HG02588 (cell line): ENCODE results near the gene SERINC5.
"Not testable (repeated sequence)": the region's sequence is repeated elsewhere in the genome, so short reads cannot be mapped to it uniquely, and the experiment has no call there.

ENCODE experiments used
- ATAC-seq: cut with Tn5 transposase; IDR thresholded peaks from one replicate; pipeline ENCODE4 v1.9.1; 2021; ENCODE audit warnings: mild to moderate bottlenecking, moderate library complexity; ENCODE audit not compliant: unreplicated experiment

Gene SERINC5

DNA sequence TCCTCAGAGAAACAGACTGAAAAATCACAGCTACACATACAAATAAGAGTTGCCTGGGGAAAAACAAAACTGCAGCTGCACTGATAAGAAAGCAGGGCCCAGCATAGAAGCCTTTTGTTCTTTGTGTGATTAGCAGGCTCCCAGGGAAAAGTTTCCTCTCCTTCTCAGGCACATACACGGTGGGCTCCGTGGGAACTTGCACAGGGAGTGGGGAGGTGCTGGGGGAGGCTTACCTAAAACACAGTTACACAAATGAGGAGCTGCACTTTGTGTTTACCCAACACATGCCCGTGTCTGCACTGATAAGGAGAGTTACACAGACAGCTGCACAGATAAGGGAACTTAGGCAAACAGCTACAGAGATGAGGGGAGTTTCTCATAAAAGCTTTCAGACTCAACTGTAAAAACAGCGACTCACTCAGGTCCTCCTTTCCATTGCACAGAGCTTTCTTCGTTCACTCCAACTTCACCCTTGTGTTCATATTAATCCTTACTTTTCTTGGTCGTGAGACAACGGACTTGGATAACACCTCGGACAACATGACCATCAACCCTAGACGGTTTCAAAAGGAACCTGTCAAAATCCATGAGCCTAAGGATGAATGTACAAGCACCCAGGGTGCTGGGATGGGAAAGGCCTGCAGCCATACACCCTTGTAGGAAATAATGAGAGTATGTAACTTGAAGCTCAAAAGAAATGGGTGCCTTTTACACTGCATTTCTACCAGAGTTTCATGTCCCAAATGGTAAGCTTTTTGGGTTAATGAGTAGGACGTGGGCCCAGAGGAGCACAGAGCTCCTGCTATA lies 50.8 kb downstream of the SERINC5 start:
- ATAC-seq, result no peak

DNA sequence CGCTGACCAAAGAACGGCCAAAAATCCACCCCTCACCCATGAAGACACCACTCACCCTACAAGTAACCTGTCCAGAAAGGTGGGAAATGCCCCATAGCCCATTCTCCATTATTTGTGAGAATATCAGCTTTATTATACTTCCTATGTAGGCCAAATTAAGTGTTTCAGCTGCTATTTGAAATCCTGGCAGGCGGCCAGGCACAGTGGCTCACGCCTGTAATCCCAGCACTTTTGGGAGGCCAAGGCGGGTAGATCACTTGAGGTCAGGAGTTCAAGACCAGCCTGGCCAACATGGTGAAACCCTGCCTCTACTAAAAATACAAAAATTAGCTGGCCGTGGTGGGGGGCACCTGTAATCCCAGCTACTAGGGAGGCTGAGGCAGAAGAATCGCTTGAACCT lies 54.1 kb downstream of the SERINC5 start:
- ATAC-seq, result not testable (repeated sequence)

DNA sequence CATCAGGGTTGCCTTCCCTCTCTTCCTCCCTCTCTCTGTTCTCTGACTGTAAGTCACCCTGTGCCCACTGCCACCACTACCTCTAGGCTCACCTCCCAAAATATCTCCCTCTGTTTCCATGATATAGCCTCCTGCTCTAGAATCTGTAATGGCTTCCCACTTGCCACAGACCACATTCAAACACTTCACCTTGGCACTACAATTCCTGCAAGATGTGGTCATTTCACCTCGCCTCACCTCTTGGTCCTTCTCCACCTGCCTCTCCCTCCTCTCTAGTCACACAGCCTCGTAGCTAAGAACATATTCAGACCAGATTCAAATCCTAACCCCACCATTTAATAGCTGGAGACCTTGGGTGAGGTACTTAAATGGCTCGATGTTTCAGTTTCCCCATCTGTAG lies 56.9 kb downstream of the SERINC5 start:
- no peak for ATAC-seq

DNA sequence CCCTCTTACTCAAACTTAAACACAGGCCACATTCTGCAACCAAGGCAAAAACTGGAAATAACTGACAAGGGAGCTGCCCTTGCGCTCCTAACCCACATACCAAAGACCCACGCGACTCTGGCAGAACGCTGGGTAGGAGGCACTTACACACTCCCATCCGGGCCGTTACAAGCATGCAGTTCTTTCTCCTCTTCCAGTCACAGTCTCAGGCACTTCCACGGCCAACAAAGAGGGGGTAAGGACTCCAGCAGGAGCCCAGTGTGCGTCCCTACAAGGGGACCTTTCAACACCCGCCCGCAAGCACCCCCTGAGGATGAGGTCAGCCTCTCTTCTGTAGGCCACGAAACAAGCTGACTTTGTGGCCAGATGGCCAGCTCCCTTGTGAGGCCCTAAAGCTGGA lies 57.4 kb downstream of the SERINC5 start:
- ATAC-seq, result no peak

- no peak for ATAC-seq
Measured at GRCh38 chr5:80195837-80196400, 59.9 kb downstream of the SERINC5 start.

- no peak for ATAC-seq
Measured at GRCh38 chr5:80194468-80194867, 61.4 kb downstream of the SERINC5 start.

- no peak for ATAC-seq
Measured at GRCh38 chr5:80193401-80193800, 62.4 kb downstream of the SERINC5 start.

GRCh38 chr5:80192507-80193241 lies 63.2 kb downstream of the SERINC5 start:
- no peak for ATAC-seq

DNA sequence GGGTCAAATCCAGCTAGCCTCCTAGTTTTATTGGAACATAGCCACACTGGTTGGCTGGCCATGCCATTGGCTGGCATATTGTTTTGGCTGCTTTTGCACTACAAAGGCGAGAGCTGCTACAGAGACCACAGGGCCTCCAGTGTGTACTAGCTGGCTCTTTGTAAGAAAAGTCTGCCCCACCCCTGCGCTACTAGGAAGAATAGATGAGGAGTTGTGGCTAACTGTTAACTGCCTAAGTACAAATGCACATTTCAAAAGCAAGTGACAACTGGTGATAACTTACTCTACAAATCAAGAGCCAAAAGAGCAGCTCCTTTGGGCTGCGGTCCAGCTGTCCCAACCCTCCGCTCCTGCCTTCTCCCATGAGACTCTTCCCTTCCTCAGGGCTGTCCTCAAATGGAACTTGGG lies 63.9 kb downstream of the SERINC5 start:
- no peak for ATAC-seq

DNA sequence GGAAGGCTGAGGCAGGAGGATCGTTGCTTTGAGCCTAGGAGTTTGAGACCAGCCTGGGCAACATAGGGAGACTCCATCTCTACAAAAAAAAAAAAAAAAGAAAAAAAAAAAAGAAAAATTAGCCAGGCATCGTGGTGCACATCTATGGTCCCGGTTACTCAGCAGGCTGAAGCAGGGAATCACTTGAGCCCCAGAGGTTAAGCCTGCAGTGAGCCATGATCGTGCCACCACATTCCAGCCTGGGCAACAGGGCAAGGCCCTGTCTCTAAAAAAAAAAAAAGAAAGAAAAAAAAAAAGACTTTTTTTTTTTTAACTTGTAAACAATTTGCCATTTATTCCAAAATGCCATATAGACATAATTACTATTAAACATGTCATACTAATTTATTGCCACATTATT lies 64.5 kb downstream of the SERINC5 start:
- no peak for ATAC-seq

DNA sequence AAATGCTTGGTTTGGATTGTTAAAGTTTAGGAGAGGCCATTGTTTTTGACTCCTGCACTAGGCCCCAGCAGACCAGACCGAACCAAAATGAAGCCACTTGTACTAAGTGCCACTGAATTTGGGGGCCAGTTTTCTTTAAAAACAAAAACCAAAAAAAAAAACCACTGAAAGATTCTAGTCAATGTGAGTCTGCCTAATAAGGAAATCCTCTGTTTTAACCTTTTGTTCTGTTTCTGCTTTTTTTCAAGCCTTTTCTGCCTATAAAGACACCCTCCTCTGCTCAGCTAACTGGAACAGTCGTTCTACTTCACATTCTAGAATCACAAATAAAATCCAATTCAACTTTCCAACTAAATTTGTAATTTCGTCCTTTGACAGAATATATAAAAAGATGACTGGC lies 64.9 kb downstream of the SERINC5 start:
- no peak for ATAC-seq

GRCh38 chr5:80189701-80190100 lies 66.1 kb downstream of the SERINC5 start:
- no peak for ATAC-seq

- no peak for ATAC-seq
Measured at GRCh38 chr5:80189201-80189600, 66.6 kb downstream of the SERINC5 start.

DNA sequence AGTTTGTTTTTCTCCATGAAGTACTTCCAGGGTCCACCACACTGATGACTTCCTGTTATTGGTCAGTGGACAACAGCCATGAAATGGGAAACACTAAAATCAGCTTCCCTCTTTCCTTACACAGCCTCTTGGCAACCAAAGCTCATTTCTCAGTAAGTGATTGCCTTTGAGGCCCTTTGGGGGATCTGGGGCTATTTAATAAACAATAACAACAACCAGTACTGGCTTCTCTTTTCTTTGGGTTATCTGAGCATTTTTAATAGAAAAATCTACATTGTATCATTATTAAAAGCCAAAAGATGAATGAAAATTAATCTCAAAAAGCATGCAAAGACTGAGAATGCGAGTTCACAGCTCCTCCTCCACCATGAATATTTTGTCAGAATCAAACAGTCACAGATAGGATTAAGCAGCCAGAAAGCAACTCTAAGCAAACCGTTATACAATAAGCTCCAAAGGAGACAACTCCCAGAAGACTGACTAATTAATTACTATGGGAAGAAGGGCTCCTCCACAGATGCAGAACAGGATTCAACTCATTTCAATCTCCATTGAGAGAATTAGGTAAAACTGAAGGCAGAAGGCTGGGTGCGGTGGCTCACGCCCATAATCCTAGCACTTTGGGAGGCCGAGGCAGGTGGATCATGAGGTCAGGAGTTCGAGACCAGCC lies 68.3 kb downstream of the SERINC5 start:
- ATAC-seq, result no peak

- ATAC-seq, result not testable (repeated sequence)
Measured at GRCh38 chr5:80185535-80185934, 70.3 kb downstream of the SERINC5 start.

DNA sequence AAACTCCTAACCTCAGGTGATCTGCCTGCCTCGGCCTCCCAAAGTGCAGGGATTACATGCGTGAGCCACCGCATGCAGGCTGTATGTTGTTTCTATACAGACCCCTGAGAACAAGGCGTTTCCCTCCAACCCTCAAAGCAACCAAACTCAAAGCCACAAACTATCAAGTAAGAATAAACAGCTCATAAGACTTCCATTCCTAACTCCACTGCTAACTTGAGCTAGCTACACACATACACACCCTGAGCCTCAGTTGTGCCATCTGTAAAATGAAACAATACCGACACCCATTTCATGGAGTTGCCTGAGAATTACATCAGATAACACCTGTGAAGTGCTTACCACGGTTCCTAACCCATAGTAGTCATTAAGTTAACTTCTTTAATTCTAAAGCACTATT lies 70.8 kb downstream of the SERINC5 start:
- no peak for ATAC-seq

GRCh38 chr5:80184235-80185023 lies 71.4 kb downstream of the SERINC5 start:
- ATAC-seq, result no peak

GRCh38 chr5:80183728-80184234 lies 72.1 kb downstream of the SERINC5 start:
- not testable (repeated sequence) for ATAC-seq

DNA sequence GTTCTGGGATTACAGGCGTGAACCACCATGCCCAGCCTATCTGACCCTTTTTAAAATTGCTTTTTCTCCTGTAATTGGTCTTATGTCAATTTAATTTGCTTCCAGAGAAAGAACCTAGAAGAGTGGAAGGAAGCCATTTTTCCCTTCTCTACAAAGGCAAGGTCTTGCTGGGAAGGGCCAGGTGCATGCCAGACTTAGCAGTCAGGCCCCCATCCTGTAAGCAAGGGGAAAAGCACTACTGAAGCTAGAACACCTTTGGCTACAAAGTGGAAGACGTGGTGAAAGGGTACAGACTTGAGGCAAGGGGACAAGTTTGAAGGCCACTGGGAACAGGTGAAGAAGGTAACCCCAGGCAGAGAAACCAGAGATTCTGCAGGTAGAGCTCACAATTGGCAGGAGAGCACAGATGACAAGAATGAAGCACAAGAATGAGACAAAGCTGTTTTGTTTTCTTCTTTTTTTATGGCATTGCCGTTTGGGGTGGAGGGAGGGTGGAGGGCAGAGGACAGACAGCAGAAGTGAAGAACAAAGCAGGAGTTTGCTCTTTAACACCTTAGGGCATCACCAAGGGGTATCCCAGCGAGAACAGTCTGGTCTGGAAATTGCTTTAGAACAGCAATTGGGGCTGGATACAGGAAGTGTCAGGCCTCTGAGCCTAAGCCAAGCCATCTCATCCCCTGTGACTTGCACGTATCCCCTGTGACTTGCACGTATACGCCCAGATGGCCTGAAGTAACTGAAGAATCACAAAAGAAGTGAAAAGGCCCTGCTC lies 72.9 kb downstream of the SERINC5 start:
- ATAC-seq, result no peak
